ENCODE data around the gene PCDHGA1.

Gene PCDHGA1

DNA sequence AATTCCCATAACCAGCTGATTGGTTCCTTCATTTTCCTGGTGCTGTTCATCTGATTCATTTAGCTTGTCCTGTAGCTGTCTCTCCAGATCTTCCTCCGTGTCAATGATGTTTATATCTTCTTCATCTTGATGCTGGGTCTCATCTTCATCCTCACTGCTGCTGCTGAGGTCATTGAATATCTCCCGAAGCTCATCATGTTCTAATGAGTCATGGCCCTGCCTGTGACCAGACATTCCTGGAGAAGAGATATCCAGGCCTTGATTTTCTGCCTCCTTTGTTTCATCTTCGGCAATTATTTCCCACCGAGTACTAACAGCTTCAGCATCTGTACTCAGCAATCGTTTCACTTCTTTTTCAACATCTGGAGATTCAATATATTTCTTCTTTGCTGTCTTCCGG is 11.1 kb upstream of the PCDHGA1 start:
- no peak for DNase-seq (ENCODE audit: extremely low read depth, insufficient read length)
- TF ChIP-seq, protein P1, sequence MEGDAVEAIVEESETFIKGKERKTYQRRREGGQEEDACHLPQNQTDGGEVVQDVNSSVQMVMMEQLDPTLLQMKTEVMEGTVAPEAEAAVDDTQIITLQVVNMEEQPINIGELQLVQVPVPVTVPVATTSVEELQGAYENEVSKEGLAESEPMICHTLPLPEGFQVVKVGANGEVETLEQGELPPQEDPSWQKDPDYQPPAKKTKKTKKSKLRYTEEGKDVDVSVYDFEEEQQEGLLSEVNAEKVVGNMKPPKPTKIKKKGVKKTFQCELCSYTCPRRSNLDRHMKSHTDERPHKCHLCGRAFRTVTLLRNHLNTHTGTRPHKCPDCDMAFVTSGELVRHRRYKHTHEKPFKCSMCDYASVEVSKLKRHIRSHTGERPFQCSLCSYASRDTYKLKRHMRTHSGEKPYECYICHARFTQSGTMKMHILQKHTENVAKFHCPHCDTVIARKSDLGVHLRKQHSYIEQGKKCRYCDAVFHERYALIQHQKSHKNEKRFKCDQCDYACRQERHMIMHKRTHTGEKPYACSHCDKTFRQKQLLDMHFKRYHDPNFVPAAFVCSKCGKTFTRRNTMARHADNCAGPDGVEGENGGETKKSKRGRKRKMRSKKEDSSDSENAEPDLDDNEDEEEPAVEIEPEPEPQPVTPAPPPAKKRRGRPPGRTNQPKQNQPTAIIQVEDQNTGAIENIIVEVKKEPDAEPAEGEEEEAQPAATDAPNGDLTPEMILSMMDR (IDR thresholded peaks at IDR 0.05; ENCODE audit: insufficient read depth, low read length, poor library complexity, severe bottlenecking), result no peak
- Histone ChIP-seq H3K27me3 (replicated peaks; ENCODE audit: control insufficient read depth, insufficient read depth, low read length) (no peaks in the 10 kb centered on the region), H3K36me3 (ENCODE audit: control insufficient read depth, insufficient read depth, low read length) (peaks cover 6% of the 10 kb centered on the region; the same call in 1 of the 2 replicates), H3K4me3 (replicated peaks; ENCODE audit: low read depth, low read length) (no peak overlapping the region; the same call in 1 of the 2 replicates)

DNA sequence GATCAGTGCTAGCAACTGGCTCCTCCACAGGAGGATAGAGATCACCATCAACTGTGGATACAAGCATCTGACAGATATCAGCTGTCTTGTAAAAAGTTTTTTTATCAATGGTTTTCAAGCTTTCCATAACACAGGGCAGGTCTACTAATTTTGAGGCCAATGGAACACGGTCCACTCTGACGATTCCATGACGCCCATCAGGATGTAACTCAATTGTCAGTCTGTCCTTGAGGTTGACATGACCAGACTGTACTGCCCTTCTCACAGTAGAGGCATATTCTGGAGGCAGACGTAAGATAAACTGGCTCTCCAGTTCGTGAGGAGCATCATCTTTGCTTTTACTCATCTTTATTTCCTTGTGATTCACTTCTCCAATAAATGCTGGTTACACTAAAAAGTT is 10.6 kb upstream of the PCDHGA1 start:
- H3K36me3 ChIP-seq (ENCODE audit: control insufficient read depth, insufficient read depth, low read length), result peaks cover 6% of the 10 kb centered on the region; the same call in 1 of the 2 replicates
- H3K27me3 ChIP-seq (replicated peaks; ENCODE audit: control insufficient read depth, insufficient read depth, low read length), result no peaks in the 10 kb centered on the region
- DNase-seq (ENCODE audit: extremely low read depth, insufficient read length), result no peak
- TF ChIP-seq, protein P1 (IDR thresholded peaks at IDR 0.05; ENCODE audit: insufficient read depth, low read length, poor library complexity, severe bottlenecking), result no peak
- H3K4me3 ChIP-seq (replicated peaks; ENCODE audit: low read depth, low read length), result peak overlapping the region; percentile 82

DNA sequence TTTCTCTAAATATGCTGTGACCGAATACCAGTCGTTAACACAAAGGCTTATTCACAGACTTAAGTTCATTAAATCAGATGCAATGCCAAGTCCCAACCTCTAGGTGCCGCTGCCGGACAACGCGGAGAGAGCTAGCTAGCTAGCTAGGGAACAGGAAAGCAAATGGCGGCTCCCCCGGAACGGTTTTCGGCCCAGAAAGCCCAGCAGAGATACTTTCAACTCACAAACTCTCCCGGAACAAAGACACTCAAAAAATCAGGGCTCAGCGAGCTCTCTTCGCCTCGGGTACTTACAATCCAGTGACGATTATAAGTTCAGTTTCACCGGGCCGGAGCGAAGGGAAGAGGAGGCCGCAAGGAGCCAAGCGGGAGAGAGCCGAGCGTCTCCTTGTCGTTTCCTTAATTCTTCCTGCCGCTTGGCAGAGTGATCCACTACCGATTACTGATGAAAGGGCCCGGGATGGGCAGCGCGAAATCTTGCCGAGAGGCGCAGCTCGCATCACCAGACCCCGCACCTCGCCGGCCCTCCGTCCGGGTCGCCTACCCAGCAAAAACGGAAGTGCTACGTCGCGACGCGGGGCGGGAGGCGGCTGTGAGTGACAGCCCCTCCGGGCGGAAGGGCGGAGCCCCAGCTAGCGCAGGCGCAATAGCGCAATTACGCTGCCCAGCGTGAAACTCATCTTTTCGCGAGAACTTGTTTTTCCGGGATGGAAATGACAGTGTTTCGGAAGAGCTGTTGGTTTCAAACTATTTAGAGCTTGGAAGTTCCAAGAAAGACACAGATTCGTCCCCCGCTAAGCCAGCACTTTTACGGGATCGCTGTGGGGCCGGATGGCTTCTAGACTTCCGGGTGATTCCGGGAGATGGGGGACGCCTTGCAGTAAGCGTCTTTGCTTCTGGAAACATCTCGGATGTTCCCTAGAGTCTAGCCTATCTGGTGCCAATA is 9.8 kb upstream of the PCDHGA1 start, which contains the start of gene TAF7:
Gene TAF7 (minus strand): TSS at position 560 of the 945 bp plus-strand sequence. CDS start 740 bp downstream, outside the sequence.
- TF ChIP-seq, protein P1 (IDR thresholded peaks at IDR 0.05; ENCODE audit: insufficient read depth, low read length, poor library complexity, severe bottlenecking), result peak; percentile 91
- Histone ChIP-seq H3K27me3 (replicated peaks; ENCODE audit: control insufficient read depth, insufficient read depth, low read length) (no peaks in the 10 kb centered on the region), H3K36me3 (ENCODE audit: control insufficient read depth, insufficient read depth, low read length) (peaks cover 6% of the 10 kb centered on the region; the same call in 1 of the 2 replicates), H3K4me3 (replicated peaks; ENCODE audit: low read depth, low read length) (peak within 1 kb of the TSS; percentile 82)
- peak; percentile 96 for DNase-seq (ENCODE audit: extremely low read depth, insufficient read length)

DNA sequence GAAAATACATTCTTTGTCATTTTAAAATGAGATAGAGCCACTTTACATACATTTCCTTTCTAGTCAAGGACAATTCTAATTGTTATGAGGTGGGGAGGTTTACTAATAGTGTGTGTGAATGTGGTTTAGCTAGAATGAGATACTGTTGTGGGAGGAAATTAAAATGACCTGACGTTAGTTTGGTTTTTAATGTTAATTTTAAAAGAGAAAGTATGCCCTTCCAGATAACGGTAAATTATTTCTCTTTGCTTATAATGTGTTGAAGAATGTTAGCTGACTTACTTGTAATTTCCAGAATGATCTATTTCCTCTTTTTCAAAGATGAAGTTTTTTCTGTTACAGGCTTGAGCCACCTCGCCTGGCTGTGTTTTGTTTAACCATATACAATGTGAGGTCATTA is 8.1 kb upstream of the PCDHGA1 start:
- peak; percentile 44 for DNase-seq (ENCODE audit: extremely low read depth, insufficient read length)
- Histone ChIP-seq H3K36me3 (ENCODE audit: control insufficient read depth, insufficient read depth, low read length) (peaks cover 6% of the 10 kb centered on the region; the same call in 1 of the 2 replicates), H3K4me3 (replicated peaks; ENCODE audit: low read depth, low read length) (no peak overlapping the region), H3K27me3 (replicated peaks; ENCODE audit: control insufficient read depth, insufficient read depth, low read length) (no peaks in the 10 kb centered on the region)
- TF ChIP-seq, protein P1 (IDR thresholded peaks at IDR 0.05; ENCODE audit: insufficient read depth, low read length, poor library complexity, severe bottlenecking), result no peak

DNA sequence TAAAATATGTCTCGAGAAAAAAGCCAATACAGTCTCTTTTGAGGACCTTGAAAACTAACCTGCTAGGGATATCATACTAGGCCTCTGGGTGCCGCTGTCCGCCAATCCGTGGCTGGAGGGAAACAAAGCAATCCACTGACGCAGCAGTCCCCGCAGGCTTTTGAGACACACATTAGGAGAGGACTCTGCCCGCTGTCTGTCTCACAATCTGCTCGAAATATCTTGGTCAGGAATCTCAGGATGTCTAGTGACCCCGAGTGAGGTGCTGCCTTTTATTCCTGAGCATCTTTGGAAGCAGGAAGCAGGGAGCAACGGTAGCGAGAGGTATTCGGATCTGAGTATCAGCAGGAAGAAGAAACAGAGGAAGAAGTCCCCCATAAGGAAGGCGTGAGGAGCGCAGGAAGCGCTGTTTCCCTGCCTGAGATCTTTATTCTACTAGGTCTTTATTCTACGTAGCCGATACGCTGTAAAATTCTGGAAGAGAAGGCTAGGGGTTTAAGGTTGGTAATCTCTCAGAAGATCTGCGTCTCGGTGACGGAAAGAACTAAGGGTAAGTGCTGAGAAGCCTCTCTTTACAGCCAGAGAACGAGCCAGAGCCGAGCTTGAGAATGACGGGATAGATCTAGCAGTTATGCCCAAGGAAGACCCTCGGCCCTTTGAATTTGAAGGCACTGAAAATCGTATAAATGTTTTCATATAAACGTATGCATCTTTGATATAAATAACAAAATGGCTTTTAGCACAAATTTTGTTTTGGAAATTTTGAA is 4.0 kb upstream of the PCDHGA1 start:
- DNase-seq (ENCODE audit: extremely low read depth, insufficient read length), result peak; percentile 38
- no peaks in the 10 kb centered on the region for H3K36me3 ChIP-seq (ENCODE audit: control insufficient read depth, insufficient read depth, low read length)
- H3K27me3 ChIP-seq (replicated peaks; ENCODE audit: control insufficient read depth, insufficient read depth, low read length), result no peaks in the 10 kb centered on the region
- TF ChIP-seq, protein P1 (IDR thresholded peaks at IDR 0.05; ENCODE audit: insufficient read depth, low read length, poor library complexity, severe bottlenecking), result peak; percentile 90
- H3K4me3 ChIP-seq (replicated peaks; ENCODE audit: low read depth, low read length), result peak overlapping the region; percentile 67
